Left kidney (tissue), 2 donors: ENCODE results near the gene TMPRSS7. TPM values are rescaled to one million over a fixed set of nuclear protein-coding genes. Genes with fewer than 3 reads are reported as not detected.

Source experiments
- DNase-seq: peaks from one replicate; pipeline ENCODE4 v3.0.0-alpha.2; 2013
- polyA plus RNA-seq: library from polyadenylated mRNA; unstranded; fragments of 120-200 nt; gene quantifications from one replicate; pipeline ENCODE4 v1.2.1, GENCODE V29; 2013; ENCODE audit not compliant: insufficient read length

TMPRSS7 gene
- polyA plus RNA-seq, 1 donor: not detected

GRCh38 chr3:112128843-112129727 lies 94.5 kb downstream of the TMPRSS7 start:
- DNase-seq: no peak

GRCh38 chr3:112129925-112130637 lies 95.5 kb downstream of the TMPRSS7 start:
- DNase-seq: no peak

- no peak for DNase-seq
Observed at GRCh38 chr3:112130638-112130993, 96.1 kb downstream of the TMPRSS7 start.

Other genes starting within 250 kb of the TMPRSS7 start
- 122 TPM for gene PHLDB2, start 175.5 kb upstream of the TMPRSS7 start, polyA plus RNA-seq
- gene ABHD10, start 55.7 kb upstream of the TMPRSS7 start, polyA plus RNA-seq: 57.9 TPM
- gene TAGLN3, start 35.8 kb upstream of the TMPRSS7 start, polyA plus RNA-seq: 2.3 TPM
- 8.0 TPM for gene C3orf52, start 51.7 kb downstream of the TMPRSS7 start, polyA plus RNA-seq
- 3.0 TPM for gene GCSAM, start 98.5 kb downstream of the TMPRSS7 start, polyA plus RNA-seq